22Rv1 (cell line): ENCODE measurements around the gene FAM209A.
A peak's percentile ranks its signal among the peaks of the same experiment; 100 is the strongest.
"Not testable (repeated sequence)": the region's sequence is repeated elsewhere in the genome, so short reads cannot be mapped to it uniquely, and the experiment has no call there.

Experiments used
- H3K27ac ChIP-seq: fragments of 450-650 bp; 2 replicates; pipeline ENCODE4 v1.5.1; 2017
- ZFX ChIP-seq: fragments of 450-650 bp; IDR thresholded peaks from 2 replicates; pipeline ENCODE4 v1.6.1; 2017; ENCODE audit warnings: antibody characterized with exemption, borderline replicate concordance
- TF ChIP-seq, protein P1 (sequence below): fragments of 450-650 bp; IDR thresholded peaks from 2 replicates; pipeline ENCODE4 v1.5.1; 2017; ENCODE audit warnings: mild to moderate bottlenecking

Gene FAM209A, protein sequence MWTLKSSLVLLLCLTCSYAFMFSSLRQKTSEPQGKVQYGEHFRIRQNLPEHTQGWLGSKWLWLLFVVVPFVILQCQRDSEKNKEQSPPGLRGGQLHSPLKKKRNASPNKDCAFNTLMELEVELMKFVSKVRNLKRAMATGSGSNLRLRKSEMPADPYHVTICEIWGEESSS

DNA sequence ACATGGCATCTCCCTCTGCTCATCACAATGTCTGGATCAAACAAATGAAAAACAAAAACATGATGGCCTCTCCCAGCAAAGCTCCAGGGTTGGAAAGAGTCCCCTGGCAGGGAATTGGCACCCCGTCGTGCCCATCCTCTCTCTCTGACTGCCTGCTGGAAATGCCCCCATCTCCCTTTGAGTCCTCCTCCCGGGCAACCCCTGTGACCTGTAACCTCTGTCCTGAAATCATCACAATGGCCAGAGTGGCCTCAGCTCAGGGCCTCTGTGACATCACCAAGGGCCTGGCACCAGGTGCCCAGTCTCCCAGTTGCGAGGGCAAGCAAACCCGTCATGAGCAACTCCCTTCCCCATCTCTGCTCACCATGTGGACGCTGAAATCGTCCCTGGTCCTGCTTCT, at the start of gene FAM209A:
Gene FAM209A, plus strand, starts transcription at position 301 of the 400 bp plus-strand sequence. Its CDS starts 65 bp downstream, at position 366.
- not testable (repeated sequence) for H3K27ac ChIP-seq

DNA sequence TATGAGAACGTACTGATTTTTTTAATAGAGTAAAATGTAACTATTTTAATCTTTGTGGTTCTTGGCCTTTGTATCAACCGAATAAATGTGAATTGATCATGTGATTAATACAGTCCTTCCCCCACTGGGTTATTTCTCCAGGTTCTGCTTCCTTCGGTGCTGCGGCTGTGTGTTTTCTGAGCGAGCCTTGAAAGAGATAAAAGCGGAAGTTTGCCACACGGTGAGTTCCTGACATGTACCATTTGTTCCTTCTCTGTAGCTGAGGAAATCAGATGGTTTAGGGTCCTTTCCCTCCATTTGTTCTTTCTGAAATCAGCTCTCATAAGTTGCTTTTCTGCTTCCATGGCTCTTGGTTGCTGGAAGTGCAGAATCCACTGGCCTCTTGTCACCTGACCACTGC, 40.6 kb upstream of the FAM209A start:
- no peak for TF ChIP-seq ZFX
- TF ChIP-seq, protein P1, sequence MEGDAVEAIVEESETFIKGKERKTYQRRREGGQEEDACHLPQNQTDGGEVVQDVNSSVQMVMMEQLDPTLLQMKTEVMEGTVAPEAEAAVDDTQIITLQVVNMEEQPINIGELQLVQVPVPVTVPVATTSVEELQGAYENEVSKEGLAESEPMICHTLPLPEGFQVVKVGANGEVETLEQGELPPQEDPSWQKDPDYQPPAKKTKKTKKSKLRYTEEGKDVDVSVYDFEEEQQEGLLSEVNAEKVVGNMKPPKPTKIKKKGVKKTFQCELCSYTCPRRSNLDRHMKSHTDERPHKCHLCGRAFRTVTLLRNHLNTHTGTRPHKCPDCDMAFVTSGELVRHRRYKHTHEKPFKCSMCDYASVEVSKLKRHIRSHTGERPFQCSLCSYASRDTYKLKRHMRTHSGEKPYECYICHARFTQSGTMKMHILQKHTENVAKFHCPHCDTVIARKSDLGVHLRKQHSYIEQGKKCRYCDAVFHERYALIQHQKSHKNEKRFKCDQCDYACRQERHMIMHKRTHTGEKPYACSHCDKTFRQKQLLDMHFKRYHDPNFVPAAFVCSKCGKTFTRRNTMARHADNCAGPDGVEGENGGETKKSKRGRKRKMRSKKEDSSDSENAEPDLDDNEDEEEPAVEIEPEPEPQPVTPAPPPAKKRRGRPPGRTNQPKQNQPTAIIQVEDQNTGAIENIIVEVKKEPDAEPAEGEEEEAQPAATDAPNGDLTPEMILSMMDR, result no peak
- H3K27ac ChIP-seq, result no peak overlapping the region

DNA sequence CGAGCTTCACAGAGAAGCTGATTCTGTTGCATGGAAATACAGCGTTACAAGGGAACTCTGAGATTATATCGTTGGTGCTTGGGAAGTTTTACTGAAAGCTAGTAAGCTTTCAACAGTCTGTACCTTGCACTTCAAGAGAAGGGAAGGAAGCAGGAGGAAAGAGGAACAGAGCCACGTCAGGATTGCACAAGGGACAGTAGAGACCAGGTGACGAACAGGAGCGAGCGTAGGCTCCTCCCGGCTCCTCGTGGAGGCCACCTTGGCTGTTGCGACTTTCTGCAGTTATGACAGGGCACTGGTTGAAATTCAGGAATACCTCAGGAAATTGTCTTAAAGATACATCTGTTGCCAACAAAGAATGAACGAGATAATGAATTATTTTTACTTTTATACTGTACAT, 37.3 kb upstream of the FAM209A start:
- H3K27ac ChIP-seq, result no peak overlapping the region
- TF ChIP-seq, protein P1, result no peak
- no peak for TF ChIP-seq ZFX

DNA sequence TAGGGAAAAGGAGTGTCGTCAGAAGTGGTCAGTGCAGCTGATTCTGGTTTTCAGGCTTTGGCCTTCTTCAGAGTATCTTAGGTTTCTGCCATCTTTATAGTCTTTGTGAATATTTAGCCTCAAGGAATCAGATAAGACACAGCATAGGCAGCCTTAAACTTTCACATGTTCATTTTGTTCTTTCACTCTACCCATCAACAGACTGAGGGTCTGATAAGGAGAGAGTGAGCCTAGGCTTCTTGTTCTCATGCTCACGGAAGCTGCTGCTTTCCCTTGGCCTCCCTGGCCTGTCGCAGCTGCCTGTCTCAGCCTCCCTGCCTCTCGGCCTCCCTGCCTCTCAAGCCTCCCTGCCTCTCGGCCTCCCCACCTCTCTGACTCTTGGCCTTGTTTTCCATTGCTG, 36.0 kb upstream of the FAM209A start:
- no peak for TF ChIP-seq ZFX
- TF ChIP-seq, protein P1, result no peak

DNA sequence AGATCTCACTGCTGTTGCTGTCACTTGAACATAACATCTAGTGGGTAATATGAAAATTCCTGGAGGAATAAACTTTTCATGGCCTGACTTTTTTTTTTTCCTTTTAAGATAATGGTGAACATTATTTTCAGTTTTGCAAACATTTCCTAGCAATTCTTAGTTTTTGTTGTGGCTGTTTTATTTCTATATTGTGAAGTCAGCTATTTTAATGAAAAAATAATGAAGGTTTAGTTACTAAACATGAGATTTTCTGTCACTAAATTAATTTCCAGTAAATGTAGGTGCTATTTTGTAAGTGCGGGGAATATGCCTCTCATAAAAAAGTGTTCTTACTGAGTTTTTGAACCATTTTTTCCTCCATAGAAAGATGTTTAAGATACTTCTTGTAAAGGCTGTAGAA, 23.4 kb upstream of the FAM209A start:
- H3K27ac ChIP-seq, result no peak overlapping the region
- no peak for TF ChIP-seq ZFX
- TF ChIP-seq, protein P1, result no peak

More for the DNA sequence above, 36.0 kb upstream of the FAM209A start:
- H3K27ac ChIP-seq, result no peak overlapping the region

DNA sequence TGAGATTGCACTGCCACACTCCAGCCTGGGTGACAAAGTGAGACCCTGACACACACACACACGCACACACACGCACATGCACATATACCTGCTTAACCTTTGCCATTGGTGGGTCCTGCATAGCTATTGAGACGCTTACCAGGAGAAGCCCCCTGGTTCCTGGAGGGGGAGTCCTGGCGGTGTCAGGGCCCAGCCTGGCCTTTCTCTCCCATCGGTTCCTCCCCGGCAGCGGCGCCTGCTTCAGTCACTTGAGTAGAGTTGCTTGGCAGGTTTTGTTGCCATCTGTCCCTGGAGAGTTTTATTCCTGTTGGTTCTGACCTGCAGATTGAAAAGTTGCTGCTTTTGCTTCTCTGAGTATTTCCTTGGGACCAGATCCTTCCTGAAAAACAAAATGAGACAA, 20.6 kb upstream of the FAM209A start:
- no peak overlapping the region for H3K27ac ChIP-seq
- TF ChIP-seq, protein P1, result no peak
- no peak for TF ChIP-seq ZFX

DNA sequence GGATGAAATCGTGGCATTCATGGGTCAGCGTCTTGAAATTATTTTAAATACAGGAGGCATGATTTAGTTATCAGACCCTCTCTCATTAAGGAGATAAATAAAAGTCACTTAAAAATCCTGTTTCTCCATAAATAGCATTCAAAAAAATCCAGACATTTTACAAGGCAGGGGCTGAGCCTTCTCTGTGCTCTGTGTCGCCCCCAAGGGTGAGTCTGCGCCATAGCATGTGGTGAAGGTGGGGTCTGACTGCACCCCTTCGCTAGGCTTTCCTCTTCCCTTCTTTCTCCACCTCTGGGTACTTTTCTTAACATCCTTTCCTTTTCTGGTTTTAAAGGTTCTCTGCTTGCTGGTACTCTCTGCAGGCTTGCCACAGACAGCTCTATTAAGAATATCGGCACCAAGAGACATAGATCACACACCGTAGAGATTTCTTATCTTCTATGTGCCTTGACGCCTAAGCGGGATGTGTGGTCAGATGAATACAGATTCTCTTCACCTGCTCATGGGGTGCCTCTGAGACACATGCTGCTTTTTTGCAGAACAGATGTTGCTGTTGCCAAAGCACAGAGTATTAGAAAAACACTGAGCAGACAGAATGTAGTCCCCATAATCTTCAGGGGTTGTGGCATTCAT, 20.1 kb upstream of the FAM209A start:
- H3K27ac ChIP-seq, result no peak overlapping the region
- no peak for TF ChIP-seq ZFX
- TF ChIP-seq, protein P1, result peak; percentile 42
